Ovary (tissue), 9 donors: ENCODE data around the gene MAPKAP1. TPM values are rescaled to one million over a fixed set of nuclear protein-coding genes. Genes with fewer than 3 reads are reported as not detected.
A peak's percentile ranks its signal among the peaks of the same experiment; 100 is the strongest.

Experiments used
- DNase-seq, 5 donors: peaks; one replicate each; pipeline ENCODE4 v3.0.0-alpha.2; 2019 to 2020
- H3K27ac ChIP-seq, 2 donors: fragments of 200-600 bp; one replicate each; pipeline versions ENCODE4 v1.5.1 to v1.8.0; 2019 to 2022
- H3K27me3 ChIP-seq: fragments of 200-600 bp; one replicate; pipeline ENCODE4 v1.8.0; 2022
- H3K36me3 ChIP-seq: fragments of 200-600 bp; sonication (generic); one replicate; pipeline ENCODE4 v1.5.1; 2019
- H3K4me1 ChIP-seq: one replicate; pipeline ENCODE4 v1.8.1; 2013; ENCODE audit warnings: mild to moderate bottlenecking, moderate library complexity; ENCODE audit not compliant: insufficient read depth
- H3K4me3 ChIP-seq: fragments of 200-600 bp; sonication (generic); one replicate; pipeline ENCODE4 v1.5.1; 2017
- H3K9me3 ChIP-seq, 2 donors: fragments of 200-600 bp in 1 of 2; sonication (generic) in 1 of 2; one replicate each; pipeline versions ENCODE4 v1.5.1 to v1.8.1; 2013 to 2019; ENCODE audit warnings: mild to moderate bottlenecking in 1 of 2, moderate library complexity in 1 of 2
- CTCF ChIP-seq, 3 donors: fragments of 450-650 bp in 2 of 3; fragments of 200-600 bp in 1 of 3; IDR thresholded peaks; one replicate each; pipeline versions ENCODE4 v1.5.1 to v1.8.0; 2016 to 2022; ENCODE audit warnings: antibody characterized with exemption in 3 of 3, mild to moderate bottlenecking in 1 of 3
- EP300 ChIP-seq: sonication (generic); formaldehyde crosslinking; IDR thresholded peaks from one replicate; pipeline ENCODE4 v1.6.1; 2017; ENCODE audit warnings: antibody characterized with exemption
- POLR2A ChIP-seq: fragments of 450-650 bp; IDR thresholded peaks from one replicate; pipeline ENCODE4 v1.6.1; 2017; ENCODE audit warnings: antibody characterized with exemption, mild to moderate bottlenecking, moderate library complexity
- WGBS, 3 donors: extraction: QIAGEN DNeasy Blood & Tissue Kit in 1 of 3; methylation state at CpG; one replicate each; pipeline versions ENCODE4 v1.1.5 to v1.1.7; 2013 to 2017; 5-methylcytosine and 5-hydroxymethylcytosine counted together
- intact Hi-C, 4 donors: fragments of 100-400 bp; cut with DNase I; formaldehyde crosslinking; loops; one replicate each; pipeline versions ENCODE4 v1.11.0 to v1.15.1; 2022 to 2023
- polyA plus RNA-seq, 2 donors: library from polyadenylated mRNA; stranded (reverse); fragments of 200-250 nt in 1 of 2; fragments of 350-450 nt in 1 of 2; fragmentation: Illumina TruSeq in 1 of 2; extraction: RNeasy Lipid Tissue Mini Kit (QIAGEN cat#74804) in 1 of 2; gene quantifications; one replicate each; pipeline ENCODE4 v1.2.3, GENCODE V29; 2013 to 2014
- total RNA-seq, 7 donors: library from RNA; depleted of rRNA in 2 of 7; stranded (reverse); fragments of >200 nt in 2 of 7; fragmentation: NEBNext Ultra II Directional in 3 of 7; extraction: Animal tissue kit (Norgen Biotek cat#: 25700) in 3 of 7; gene quantifications; one replicate each; pipeline versions ENCODE4 v1.1.0 to v1.2.4, GENCODE V29; 2016 to 2023
- donor health status: DM: no; HTN: no; CAD: no; lungs with moderate emphysema.
- donor health status: DM: no; HTN: no; CAD: no.
- donor health status: Bipolar disorder and iron deficiency.
- donor health status: DM: yes; HTN: yes; CAD: no.
- donor health status: DM: no; HTN: no; CAD: no.
- donor health status: DM: yes; HTN: yes; CAD: no.

MAPKAP1 gene
- total and polyA plus RNA-seq, 9 donors, result 43.3 to 86.5 (median 50.2) TPM

- intact Hi-C loops, result loop anchor here in 2 of 4 donors (10.0 kb wide), 2 partner anchors 48 to 118 kb away; no protein-coding TSS in a partner anchor
- H3K36me3 ChIP-seq, result no peaks in the 10 kb centered on the region
- H3K9me3 ChIP-seq, result no peaks in the 10 kb centered on the region
- H3K27ac ChIP-seq, result peak overlapping the region in 1 of 2 donors; percentile 85
- H3K4me1 ChIP-seq, result peaks cover 17% of the 10 kb centered on the region
- TF ChIP-seq CTCF (IDR thresholded peaks at IDR 0.05), result no peak
- no peak for TF ChIP-seq POLR2A
- no peak for TF ChIP-seq EP300
- no peak for DNase-seq
- WGBS, 3 donors, result 72 to 79% (median 73%) methylated on average over 17 of the region's 17 CpGs
- H3K27me3 ChIP-seq, result no peaks in the 10 kb centered on the region
- H3K4me3 ChIP-seq, result no peak overlapping the region
These were observed 280.1 kb downstream of the MAPKAP1 start for GRCh38 chr9:125426926-125427325.

- Histone ChIP-seq H3K4me3 (no peak overlapping the region), H3K4me1 (peaks cover 17% of the 10 kb centered on the region), H3K27ac (peak overlapping the region in 1 of 2 donors; percentile 85), H3K36me3 (no peaks in the 10 kb centered on the region), H3K9me3 (no peaks in the 10 kb centered on the region), H3K27me3 (no peaks in the 10 kb centered on the region)
- peak in 1 of 5 donors; percentile 61 for DNase-seq
- TF ChIP-seq EP300 (no peak), CTCF (IDR thresholded peaks at IDR 0.05) (no peak), POLR2A (no peak)
- 83 to 88% (median 86%) methylated on average over 14 of the region's 14 CpGs for WGBS, 3 donors
- intact Hi-C loops, result loop anchor here in 2 of 4 donors (10.0 kb wide), 2 partner anchors 49 to 119 kb away; no protein-coding TSS in a partner anchor
These were observed 281.0 kb downstream of the MAPKAP1 start for GRCh38 chr9:125425901-125426515.

GRCh38 chr9:125425170-125425897, 281.7 kb downstream of the MAPKAP1 start:
- Histone ChIP-seq H3K9me3 (no peaks in the 10 kb centered on the region), H3K27me3 (no peaks in the 10 kb centered on the region), H3K4me1 (peaks cover 17% of the 10 kb centered on the region), H3K36me3 (no peaks in the 10 kb centered on the region), H3K4me3 (no peak overlapping the region), H3K27ac (peak overlapping the region; percentile 7 to 85)
- DNase-seq, result peak; percentile 75 to 92 (median 84)
- 8 to 16% (median 10%) methylated on average over 19 of the region's 19 CpGs for WGBS, 3 donors
- TF ChIP-seq CTCF (IDR thresholded peaks at IDR 0.05) (no peak), EP300 (no peak), POLR2A (no peak)
- intact Hi-C loops, result loop anchor here in 2 of 4 donors (10.0 kb wide), 2 partner anchors 49 to 119 kb away; no protein-coding TSS in a partner anchor

- 87 to 96% (median 90%) methylated on average over 8 of the region's 8 CpGs for WGBS, 3 donors
- intact Hi-C loops, result loop anchor here in 2 of 4 donors (10.0 kb wide), 2 partner anchors 51 to 121 kb away; no protein-coding TSS in a partner anchor
- no peak for DNase-seq
- TF ChIP-seq EP300, result no peak
- TF ChIP-seq POLR2A, result no peak
- no peak for TF ChIP-seq CTCF (IDR thresholded peaks at IDR 0.05)
- H3K36me3 ChIP-seq, result no peaks in the 10 kb centered on the region
- H3K27ac ChIP-seq, result peak overlapping the region in 1 of 2 donors; percentile 85
- no peak overlapping the region for H3K4me3 ChIP-seq
- H3K4me1 ChIP-seq, result peaks cover 17% of the 10 kb centered on the region
- H3K27me3 ChIP-seq, result no peaks in the 10 kb centered on the region
- no peaks in the 10 kb centered on the region for H3K9me3 ChIP-seq
These were observed 283.0 kb downstream of the MAPKAP1 start for GRCh38 chr9:125423964-125424363.
